HepG2 (cell line): ENCODE measurements around the gene TAB2. TPM values are rescaled to one million over a fixed set of nuclear protein-coding genes. Genes with fewer than 3 reads are reported as not detected.

Source experiments
- ATAD3A ChIP-seq: sonication (generic); formaldehyde crosslinking; IDR thresholded peaks from 2 replicates; pipeline ENCODE4 v1.4.0; 2020; ENCODE audit warnings: missing genetic modification reagents
- ATRX ChIP-seq: sonication (generic); formaldehyde crosslinking; IDR thresholded peaks from 2 replicates; pipeline ENCODE4 v1.4.0; 2020; ENCODE audit warnings: missing genetic modification reagents, borderline replicate concordance
- EED ChIP-seq: sonication (generic); formaldehyde crosslinking; IDR thresholded peaks from 2 replicates; pipeline ENCODE4 v1.5.0; 2020; ENCODE audit warnings: mild to moderate bottlenecking, missing genetic modification reagents
- FOXP4 ChIP-seq: sonication (generic); formaldehyde crosslinking; IDR thresholded peaks from 2 replicates; pipeline ENCODE4 v1.4.0; 2020; ENCODE audit warnings: missing genetic modification reagents
- GPN1 ChIP-seq: sonication (generic); formaldehyde crosslinking; IDR thresholded peaks from 2 replicates; pipeline ENCODE4 v1.5.1; 2020; ENCODE audit warnings: missing genetic modification reagents, borderline replicate concordance
- HIVEP1 ChIP-seq: sonication (generic); formaldehyde crosslinking; IDR thresholded peaks from 2 replicates; pipeline ENCODE4 v1.4.0; 2020; ENCODE audit warnings: mild to moderate bottlenecking, missing genetic modification reagents
- HOXD1 ChIP-seq: sonication (generic); formaldehyde crosslinking; IDR thresholded peaks from 2 replicates; pipeline ENCODE4 v1.5.0; 2020; ENCODE audit warnings: missing genetic modification reagents
- MZF1 ChIP-seq: sonication (generic); formaldehyde crosslinking; IDR thresholded peaks from 2 replicates; pipeline ENCODE4 v1.8.1; 2023; ENCODE audit warnings: mild to moderate bottlenecking, missing genetic modification reagents, borderline replicate concordance
- NFYC ChIP-seq: IDR thresholded peaks from 2 replicates; pipeline ENCODE4 v1.6.1; 2016; ENCODE audit warnings: missing genetic modification reagents, missing compliant biosample characterization
- SAFB2 ChIP-seq: sonication (generic); formaldehyde crosslinking; IDR thresholded peaks from 2 replicates; pipeline ENCODE4 v1.5.1; 2020; ENCODE audit warnings: missing genetic modification reagents, low read depth, mild to moderate bottlenecking, borderline replicate concordance
- SALL2 ChIP-seq: sonication (generic); formaldehyde crosslinking; IDR thresholded peaks from 2 replicates; pipeline ENCODE4 v1.8.1; 2023; ENCODE audit warnings: mild to moderate bottlenecking, missing genetic modification reagents, inconsistent platforms
- TBX3 ChIP-seq: fragments of 450-650 bp; IDR thresholded peaks from 2 replicates; pipeline ENCODE4 v1.6.1; 2017; ENCODE audit warnings: antibody characterized with exemption, mild to moderate bottlenecking, inconsistent platforms, borderline replicate concordance
- ZNF20 ChIP-seq: sonication (generic); formaldehyde crosslinking; IDR thresholded peaks from 2 replicates; pipeline ENCODE4 v1.4.0; 2020; ENCODE audit warnings: mild to moderate bottlenecking, moderate library complexity, missing genetic modification reagents
- ZNF335 ChIP-seq: sonication (generic); formaldehyde crosslinking; IDR thresholded peaks from 2 replicates; pipeline ENCODE4 v1.4.0; 2020; ENCODE audit warnings: missing genetic modification reagents
- ZNF547 ChIP-seq: sonication (generic); formaldehyde crosslinking; IDR thresholded peaks from 2 replicates; pipeline ENCODE4 v1.5.1; 2020; ENCODE audit warnings: mild to moderate bottlenecking, missing genetic modification reagents
- ZNF589 ChIP-seq: sonication (generic); formaldehyde crosslinking; conservative IDR thresholded peaks from 2 replicates; pipeline ENCODE4 v1.8.0; 2022; ENCODE audit warnings: mild to moderate bottlenecking, moderate library complexity, missing genetic modification reagents
- ZNF598 ChIP-seq: sonication (generic); formaldehyde crosslinking; IDR thresholded peaks from 2 replicates; pipeline ENCODE4 v1.5.1; 2020; ENCODE audit warnings: mild to moderate bottlenecking, missing genetic modification reagents, borderline replicate concordance
- polyA plus RNA-seq, 8 experiments: library from polyadenylated mRNA; depleted of rRNA in 3 of 8; stranded (reverse) in 7 of 8; unstranded in 1 of 8; fragments of >200 nt; fragmentation: Illumina TruSeq in 4 of 8; extraction: Trizol in 4 of 8; gene quantifications; 2 replicates each; pipeline versions ENCODE4 v1.2.1 to v1.2.3, GENCODE V29; 2011 to 2016; ENCODE audit warnings: low read depth in 4 of 8, missing spikeins in 1 of 8, mixed read lengths in 1 of 8; ENCODE audit not compliant: insufficient read depth in 1 of 8
- total RNA-seq, 5 experiments: library from RNA; depleted of rRNA; stranded (reverse); fragments of >200 nt; fragmentation: Illumina TruSeq; extraction: Trizol; gene quantifications; 2 replicates each; pipeline ENCODE4 v1.2.3, GENCODE V29; 2016; ENCODE audit warnings: low read depth in 1 of 5
- TF ChIP-seq, protein P1 (sequence below): sonication (generic); formaldehyde crosslinking; IDR thresholded peaks from 2 replicates; pipeline ENCODE4 v1.8.0; 2022; ENCODE audit warnings: missing genetic modification reagents, mild to moderate bottlenecking, moderate library complexity, borderline replicate concordance
- TF ChIP-seq, protein P2 (sequence below): sonication (generic); formaldehyde crosslinking; IDR thresholded peaks from 2 replicates; pipeline ENCODE4 v1.5.0; 2020; ENCODE audit warnings: missing genetic modification reagents
- TF ChIP-seq, protein P3 (sequence below): sonication (generic); formaldehyde crosslinking; conservative IDR thresholded peaks from 2 replicates; pipeline ENCODE4 v1.5.0; 2020; ENCODE audit warnings: missing genetic modification reagents

Gene TAB2
- total and polyA plus RNA-seq, 2 of the 13 experiments (the other 11 are each of a cell fraction or from before 2014, with no cell fraction given): 23.7 to 50.2 TPM

DNA sequence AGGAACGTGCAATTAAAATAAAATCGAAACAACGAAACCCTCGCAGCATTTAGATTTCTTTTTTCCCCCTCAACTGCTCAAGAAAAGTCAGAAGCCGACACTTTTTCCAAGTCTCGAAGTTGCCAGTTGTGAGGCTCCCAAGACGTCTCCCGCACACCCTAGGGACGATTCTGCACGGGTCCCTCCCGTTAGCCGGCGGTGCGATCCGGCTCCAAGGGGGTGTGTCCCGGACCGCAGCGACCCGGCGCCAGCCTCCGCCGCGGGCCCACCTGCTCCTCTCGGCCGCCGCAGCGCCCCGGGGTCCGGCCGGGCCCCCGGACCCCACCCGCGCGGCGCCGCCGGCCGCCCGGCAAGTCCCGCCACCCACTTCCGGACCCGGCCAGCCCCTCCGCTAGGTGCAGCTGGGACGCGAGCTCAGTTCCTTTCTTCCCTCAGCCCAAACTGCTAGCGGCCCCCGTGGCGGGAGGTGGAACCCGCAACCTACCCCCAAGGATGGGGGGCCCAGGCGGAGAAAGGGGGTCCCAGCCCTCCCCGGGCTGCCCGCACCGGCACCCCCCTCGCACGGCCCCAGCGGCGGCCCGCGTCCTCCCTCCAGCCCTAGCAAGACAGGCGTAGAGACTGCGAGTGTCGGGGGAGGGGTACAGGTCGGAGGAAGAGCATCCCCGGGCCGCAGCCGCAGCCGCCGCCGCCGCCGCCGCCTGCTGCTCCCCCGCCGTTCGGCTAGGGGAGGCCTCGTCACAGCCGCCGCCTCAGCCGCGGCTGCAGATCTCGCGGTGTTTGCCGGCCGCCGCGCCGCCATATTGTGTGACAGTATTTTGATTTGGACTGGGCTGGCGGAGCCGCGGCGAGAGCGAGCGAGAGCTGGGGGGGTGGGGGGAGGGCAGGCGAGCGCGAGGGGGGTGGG, 520 bp upstream of the TAB2 start (continued):
- TF ChIP-seq FOXP4 (CRISPR knock-in tag): no peak
- no peak for TF ChIP-seq TBX3
- no peak for TF ChIP-seq NFYC (CRISPR knock-in tag)
- TF ChIP-seq GPN1 (CRISPR knock-in tag): no peak
- TF ChIP-seq ZNF589: peak; percentile 80; the same call in 1 of the 2 replicates
- 0 out of 2 replicates have a peak, but pooled peaks have one; percentile 78 for TF ChIP-seq ZNF20 (CRISPR knock-in tag)
- TF ChIP-seq ZNF547 (CRISPR knock-in tag): peak; percentile 87
- TF ChIP-seq HIVEP1 (CRISPR knock-in tag): peak; percentile 57; the same call in 1 of the 2 replicates
- no peak for TF ChIP-seq ATAD3A
- TF ChIP-seq, protein P1, sequence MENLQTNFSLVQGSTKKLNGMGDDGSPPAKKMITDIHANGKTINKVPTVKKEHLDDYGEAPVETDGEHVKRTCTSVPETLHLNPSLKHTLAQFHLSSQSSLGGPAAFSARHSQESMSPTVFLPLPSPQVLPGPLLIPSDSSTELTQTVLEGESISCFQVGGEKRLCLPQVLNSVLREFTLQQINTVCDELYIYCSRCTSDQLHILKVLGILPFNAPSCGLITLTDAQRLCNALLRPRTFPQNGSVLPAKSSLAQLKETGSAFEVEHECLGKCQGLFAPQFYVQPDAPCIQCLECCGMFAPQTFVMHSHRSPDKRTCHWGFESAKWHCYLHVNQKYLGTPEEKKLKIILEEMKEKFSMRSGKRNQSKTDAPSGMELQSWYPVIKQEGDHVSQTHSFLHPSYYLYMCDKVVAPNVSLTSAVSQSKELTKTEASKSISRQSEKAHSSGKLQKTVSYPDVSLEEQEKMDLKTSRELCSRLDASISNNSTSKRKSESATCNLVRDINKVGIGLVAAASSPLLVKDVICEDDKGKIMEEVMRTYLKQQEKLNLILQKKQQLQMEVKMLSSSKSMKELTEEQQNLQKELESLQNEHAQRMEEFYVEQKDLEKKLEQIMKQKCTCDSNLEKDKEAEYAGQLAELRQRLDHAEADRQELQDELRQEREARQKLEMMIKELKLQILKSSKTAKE (CRISPR knock-in tag): peak; percentile 71; the same call in 1 of the 2 replicates
- TF ChIP-seq EED (CRISPR knock-in tag): no peak
- TF ChIP-seq, protein P2, sequence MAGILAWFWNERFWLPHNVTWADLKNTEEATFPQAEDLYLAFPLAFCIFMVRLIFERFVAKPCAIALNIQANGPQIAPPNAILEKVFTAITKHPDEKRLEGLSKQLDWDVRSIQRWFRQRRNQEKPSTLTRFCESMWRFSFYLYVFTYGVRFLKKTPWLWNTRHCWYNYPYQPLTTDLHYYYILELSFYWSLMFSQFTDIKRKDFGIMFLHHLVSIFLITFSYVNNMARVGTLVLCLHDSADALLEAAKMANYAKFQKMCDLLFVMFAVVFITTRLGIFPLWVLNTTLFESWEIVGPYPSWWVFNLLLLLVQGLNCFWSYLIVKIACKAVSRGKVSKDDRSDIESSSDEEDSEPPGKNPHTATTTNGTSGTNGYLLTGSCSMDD: no peak
- TF ChIP-seq HOXD1 (CRISPR knock-in tag): no peak
- peak; percentile 8; the same call in 1 of the 2 replicates for TF ChIP-seq SALL2 (CRISPR knock-in tag)
- no peak for TF ChIP-seq MZF1 (CRISPR knock-in tag)
- no peak for TF ChIP-seq ATRX
- TF ChIP-seq SAFB2: peak; percentile 88; the same call in 1 of the 2 replicates
- TF ChIP-seq ZNF335 (CRISPR knock-in tag): no peak
- peak; percentile 44; the same call in 1 of the 2 replicates for TF ChIP-seq ZNF598
- TF ChIP-seq, protein P3, sequence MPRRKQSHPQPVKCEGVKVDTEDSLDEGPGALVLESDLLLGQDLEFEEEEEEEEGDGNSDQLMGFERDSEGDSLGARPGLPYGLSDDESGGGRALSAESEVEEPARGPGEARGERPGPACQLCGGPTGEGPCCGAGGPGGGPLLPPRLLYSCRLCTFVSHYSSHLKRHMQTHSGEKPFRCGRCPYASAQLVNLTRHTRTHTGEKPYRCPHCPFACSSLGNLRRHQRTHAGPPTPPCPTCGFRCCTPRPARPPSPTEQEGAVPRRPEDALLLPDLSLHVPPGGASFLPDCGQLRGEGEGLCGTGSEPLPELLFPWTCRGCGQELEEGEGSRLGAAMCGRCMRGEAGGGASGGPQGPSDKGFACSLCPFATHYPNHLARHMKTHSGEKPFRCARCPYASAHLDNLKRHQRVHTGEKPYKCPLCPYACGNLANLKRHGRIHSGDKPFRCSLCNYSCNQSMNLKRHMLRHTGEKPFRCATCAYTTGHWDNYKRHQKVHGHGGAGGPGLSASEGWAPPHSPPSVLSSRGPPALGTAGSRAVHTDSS: no peak
